B cell (primary cell): Measurements from ENCODE around the gene ANKRD33B. TPM values are rescaled to one million over a fixed set of nuclear protein-coding genes. Genes with fewer than 3 reads are reported as not detected.

Experiments
- ATAC-seq: fragments of 200-7000 bp; cut with Tn5 transposase; one replicate; pipeline ENCODE4 v1.10.0; 2021; ENCODE audit warnings: low read depth, mild to moderate bottlenecking, moderate number of reproducible peaks, moderate library complexity
- CTCF ChIA-PET: fragments of 350-600 bp; sonication (Branson Sonifier 250); formaldehyde crosslinking; loops from one replicate; lab custom pipeline; 2021; ENCODE audit warnings: antibody characterized with exemption, inconsistent platforms; lab: Charles Lee
- POLR2A ChIA-PET: fragments of 350-600 bp; sonication (Branson Sonifier 250); formaldehyde crosslinking; loops from one replicate; lab custom pipeline; 2021; ENCODE audit warnings: antibody characterized with exemption; lab: Charles Lee
- DNase-seq: peaks from one replicate; pipeline ENCODE4 v3.0.0; 2013
- H2AFZ ChIP-seq: 2 replicates; pipeline ENCODE4 v1.6.1; 2012; ENCODE audit warnings: mild to moderate bottlenecking, low read depth, low read length; ENCODE audit not compliant: insufficient read depth, poor library complexity, severe bottlenecking
- H3K27ac ChIP-seq, 2 donors: 1 replicate in 1 of 2; 2 replicates in 1 of 2; pipeline ENCODE4 v1.5.1; 2012 to 2013; ENCODE audit warnings: low read length in 2 of 2, mild to moderate bottlenecking in 2 of 2, moderate library complexity in 1 of 2
- H3K27me3 ChIP-seq, 4 experiments: fragments of 200-600 bp in 1 of 4; sonication (generic) in 1 of 4; replicated peaks in 1 of 4; 1 replicate in 2 of 4; 2 replicates in 2 of 4; pipeline versions ENCODE4 v1.6.1 to v1.7.0; 2013 to 2016; ENCODE audit warnings: low read length in 3 of 4, mild to moderate bottlenecking in 2 of 4, mixed read lengths in 1 of 4, moderate library complexity in 1 of 4; ENCODE audit not compliant: insufficient read depth in 4 of 4, control insufficient read depth in 3 of 4; ENCODE audit errors: control extremely low read depth in 1 of 4
- H3K36me3 ChIP-seq, 2 experiments: replicated peaks in 1 of 2; 1 replicate in 1 of 2; 2 replicates in 1 of 2; pipeline versions ENCODE4 v1.6.1 to v1.7.1; 2013; ENCODE audit warnings: low read length in 1 of 2; ENCODE audit not compliant: insufficient read depth in 2 of 2, control insufficient read depth in 1 of 2; ENCODE audit errors: control extremely low read depth in 1 of 2, extremely low read depth in 1 of 2
- H3K4me1 ChIP-seq, 2 donors: fragments of 200-600 bp in 1 of 2; sonication (generic) in 1 of 2; 1 replicate in 1 of 2; 2 replicates in 1 of 2; pipeline versions ENCODE4 v1.5.1 to v1.6.1; 2013 to 2017; ENCODE audit warnings: low read length in 2 of 2; ENCODE audit not compliant: control insufficient read depth in 2 of 2, insufficient read depth in 2 of 2
- H3K4me2 ChIP-seq: replicated peaks from 2 replicates; pipeline ENCODE3; 2012; ENCODE audit warnings: mild to moderate bottlenecking, low read depth, low read length; ENCODE audit not compliant: poor library complexity, severe bottlenecking
- H3K4me3 ChIP-seq, 5 experiments: fragments of 200-600 bp in 1 of 5; sonication (generic) in 1 of 5; 1 replicate in 3 of 5; 2 replicates in 2 of 5; pipeline versions ENCODE4 v1.5.1 to v1.7.0; 2011 to 2016; ENCODE audit warnings: low read length in 4 of 5, mild to moderate bottlenecking in 4 of 5, low read depth in 2 of 5, control low read depth in 1 of 5, moderate library complexity in 1 of 5; ENCODE audit not compliant: insufficient read depth in 1 of 5; ENCODE audit errors: control extremely low read depth in 1 of 5, extremely low read depth in 1 of 5
- H3K79me2 ChIP-seq: fragments of 200-600 bp; sonication (generic); one replicate; pipeline ENCODE4 v1.6.0; 2016; ENCODE audit warnings: low read length; ENCODE audit not compliant: control insufficient read depth, insufficient read depth
- H3K9ac ChIP-seq: fragments of 200-600 bp; sonication (generic); 2 replicates; pipeline ENCODE4 v1.6.1; 2017; ENCODE audit warnings: mild to moderate bottlenecking, low read length, moderate library complexity
- H3K9me3 ChIP-seq, 3 donors: one replicate each; pipeline versions ENCODE4 v1.6.1 to v1.7.1; 2013; ENCODE audit warnings: low read length in 2 of 3; ENCODE audit not compliant: control insufficient read depth in 2 of 3, insufficient read depth in 1 of 3; ENCODE audit errors: control extremely low read depth in 1 of 3
- H4K20me1 ChIP-seq: 2 replicates; pipeline ENCODE4 v1.6.0; 2012; ENCODE audit warnings: mild to moderate bottlenecking, low read length; ENCODE audit not compliant: insufficient read depth, control insufficient read depth, poor library complexity, severe bottlenecking
- H3K27ac Mint-ChIP-seq: one replicate; pipeline ENCODE4 v1.8.0; 2021; ENCODE audit warnings: mixed read lengths
- H3K27me3 Mint-ChIP-seq: one replicate; pipeline ENCODE4 v1.8.0; 2021; ENCODE audit warnings: mixed read lengths
- H3K4me1 Mint-ChIP-seq: one replicate; pipeline ENCODE4 v1.8.0; 2021; ENCODE audit warnings: mixed read lengths
- H3K4me3 Mint-ChIP-seq: one replicate; pipeline ENCODE4 v1.8.0; 2021; ENCODE audit warnings: mixed read lengths
- H3K9me3 Mint-ChIP-seq: one replicate; pipeline ENCODE4 v1.8.0; 2022; ENCODE audit warnings: mixed read lengths; ENCODE audit not compliant: insufficient read depth
- CTCF ChIP-seq: fragments of 200-600 bp; IDR thresholded peaks from one replicate; pipeline ENCODE4 v1.8.0; 2022; ENCODE audit warnings: antibody characterized with exemption, mild to moderate bottlenecking
- EZH2 ChIP-seq: IDR thresholded peaks from 2 replicates; pipeline ENCODE4 v1.6.1; 2012; ENCODE audit warnings: borderline replicate concordance, low read depth, mild to moderate bottlenecking, moderate library complexity, low read length; ENCODE audit not compliant: insufficient read depth, poor library complexity, severe bottlenecking
- WGBS: methylation state at CpG from one replicate; pipeline ENCODE4 v1.1.5; 2013; ENCODE audit warnings: missing lambda C conversion rate; ENCODE audit not compliant: insufficient coverage; 5-methylcytosine and 5-hydroxymethylcytosine counted together
- intact Hi-C: fragments of 100-400 bp; cut with micrococcal nuclease; formaldehyde crosslinking; loops from one replicate; pipeline ENCODE4 v1.10.0; 2022
- polyA plus RNA-seq: library from polyadenylated mRNA; depleted of rRNA; stranded (reverse); fragments of >200 nt; gene quantifications from 2 replicates; pipeline ENCODE4 v1.2.3, GENCODE V29; 2012
- total RNA-seq, 2 donors: library from RNA; stranded (reverse); fragments of 120-200 nt in 1 of 2; gene quantifications; 1 replicate in 1 of 2; 2 replicates in 1 of 2; pipeline versions ENCODE4 v1.2.3 to v1.2.4, GENCODE V29; 2013 to 2022

ANKRD33B gene
- total and polyA plus RNA-seq, 2 donors (not counting 1 experiment from before 2014, with no cell fraction given) = 2.9 to 23.4 TPM

DNA sequence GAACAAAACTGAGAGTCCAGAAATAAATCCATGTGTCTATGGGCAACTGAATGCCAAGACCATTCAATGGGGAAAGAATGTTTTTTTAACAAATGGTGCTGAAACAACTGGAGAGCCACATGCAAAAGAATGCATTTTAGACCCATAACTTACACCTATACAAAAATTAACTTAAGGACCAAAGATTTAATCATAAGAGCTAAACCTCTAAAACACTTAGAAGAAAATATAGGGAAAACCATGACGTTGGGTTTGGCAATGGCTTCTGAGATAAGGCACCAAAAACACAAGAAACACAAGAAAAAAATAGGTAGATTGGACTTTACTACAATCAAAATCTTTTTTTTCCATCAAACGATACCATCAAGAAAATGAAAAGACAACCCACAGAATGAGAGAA is 48.4 kb upstream of the ANKRD33B start:
- peaks cover 5% of the 10 kb centered on the region for H3K27me3 Mint-ChIP-seq
- no peak overlapping the region for H2AFZ ChIP-seq
- no peaks in the 10 kb centered on the region for H3K36me3 ChIP-seq
- no peaks in the 10 kb centered on the region for H4K20me1 ChIP-seq
- no CpG with 5 or more reads among the region's 2 CpGs for WGBS
- ChIA-PET POLR2A (no interaction called here), CTCF (no interaction called here)
- no peak overlapping the region for H3K4me3 ChIP-seq
- H3K9ac ChIP-seq = no peak overlapping the region
- peaks cover 6% of the 10 kb centered on the region for H3K4me1 Mint-ChIP-seq
- DNase-seq (no peak), ATAC-seq (no peak)
- no peak overlapping the region for H3K27ac ChIP-seq
- no peaks in the 10 kb centered on the region for H3K79me2 ChIP-seq
- no peak overlapping the region for H3K27ac Mint-ChIP-seq
- TF ChIP-seq EZH2 = no peak
- TF ChIP-seq CTCF = no peak
- no peaks in the 10 kb centered on the region for H3K27me3 ChIP-seq
- H3K9me3 ChIP-seq = peaks cover 0 to 1% (median 0%) of the 10 kb centered on the region in 3 donors
- H3K4me2 ChIP-seq = no peak overlapping the region
- intact Hi-C loops = no loop called here
- no peak overlapping the region for H3K4me3 Mint-ChIP-seq
- no peaks in the 10 kb centered on the region for H3K9me3 Mint-ChIP-seq
- H3K4me1 ChIP-seq = peaks cover 0 to 9% of the 10 kb centered on the region in 2 donors

DNA sequence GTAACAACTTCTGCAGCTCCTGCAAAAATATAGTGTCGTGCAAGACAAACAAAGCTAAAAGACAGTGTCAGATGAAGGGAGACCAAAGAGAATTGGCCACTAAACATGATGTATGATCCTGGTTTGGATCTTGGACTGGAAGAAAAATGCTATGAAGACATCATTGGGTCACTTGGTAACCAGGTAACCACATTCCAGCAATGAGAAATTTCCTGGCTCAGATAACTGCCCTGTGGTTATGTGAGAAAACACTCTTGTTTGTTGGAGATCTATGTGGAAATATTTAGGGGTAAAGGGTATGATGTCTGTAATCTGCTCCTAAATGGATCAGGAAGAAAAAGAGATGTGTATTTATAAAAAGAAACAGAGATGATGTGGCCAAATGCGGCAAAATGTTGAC is 45.5 kb upstream of the ANKRD33B start:
- Histone ChIP-seq H2AFZ (no peak overlapping the region), H3K27me3 (no peaks in the 10 kb centered on the region), H3K9me3 (peaks cover 0 to 16% (median 1%) of the 10 kb centered on the region in 3 donors), H3K4me2 (no peak overlapping the region), H3K4me1 (peaks cover 0 to 9% of the 10 kb centered on the region in 2 donors), H3K27ac (no peak overlapping the region), H3K9ac (no peak overlapping the region), H3K4me3 (no peak overlapping the region), H3K36me3 (no peaks in the 10 kb centered on the region), H3K79me2 (no peaks in the 10 kb centered on the region), H4K20me1 (no peaks in the 10 kb centered on the region)
- ChIA-PET CTCF (no interaction called here), POLR2A (no interaction called here)
- no peak overlapping the region for H3K4me3 Mint-ChIP-seq
- intact Hi-C loops = no loop called here
- ATAC-seq (no peak), DNase-seq (no peak)
- WGBS = 100% methylated on average over 1 of the region's 2 CpGs
- no peak overlapping the region for H3K27ac Mint-ChIP-seq
- H3K27me3 Mint-ChIP-seq = peaks cover 5% of the 10 kb centered on the region
- H3K4me1 Mint-ChIP-seq = peaks cover 6% of the 10 kb centered on the region
- H3K9me3 Mint-ChIP-seq = peaks cover 5% of the 10 kb centered on the region
- TF ChIP-seq EZH2 (no peak), CTCF (no peak)
